Smooth muscle cell (in vitro differentiated cells): ENCODE results near the gene LHX5. TPM values are rescaled to one million over a fixed set of nuclear protein-coding genes. Genes with fewer than 3 reads are reported as not detected.

Experiments used
- DNase-seq: peaks from one replicate; lab custom pipeline; 2025; ENCODE audit not compliant: unreplicated experiment; lab: John Stamatoyannopoulos, UW
- H2AFZ ChIP-seq: fragments of 200-600 bp; sonication (generic); 2 replicates; pipeline ENCODE4 v1.6.0; 2016; ENCODE audit warnings: antibody characterized with exemption, low read depth, mild to moderate bottlenecking
- H3F3A ChIP-seq: fragments of 200-600 bp; sonication (generic); 2 replicates; pipeline ENCODE4 v1.6.0; 2017; ENCODE audit warnings: antibody characterized with exemption, low read depth
- H3K27ac ChIP-seq: fragments of 200-600 bp; sonication (generic); 2 replicates; pipeline ENCODE4 v1.5.1; 2016; ENCODE audit warnings: low read depth, mild to moderate bottlenecking
- H3K27me3 ChIP-seq: fragments of 200-600 bp; sonication (generic); 2 replicates; pipeline ENCODE4 v1.6.1; 2016; ENCODE audit warnings: low read depth, mild to moderate bottlenecking
- H3K36me3 ChIP-seq: fragments of 200-600 bp; sonication (generic); 2 replicates; pipeline ENCODE4 v1.5.1; 2016; ENCODE audit warnings: low read depth
- H3K4me1 ChIP-seq: fragments of 200-600 bp; sonication (generic); 2 replicates; pipeline ENCODE4 v1.5.1; 2016; ENCODE audit warnings: low read depth
- H3K4me2 ChIP-seq: fragments of 200-600 bp; sonication (generic); 2 replicates; pipeline ENCODE4 v1.6.0; 2016; ENCODE audit warnings: mild to moderate bottlenecking
- H3K4me3 ChIP-seq: fragments of 200-600 bp; sonication (generic); 2 replicates; pipeline ENCODE4 v1.5.1; 2016; ENCODE audit warnings: mild to moderate bottlenecking
- H3K79me2 ChIP-seq: fragments of 200-600 bp; sonication (generic); 2 replicates; pipeline ENCODE4 v1.6.0; 2016; ENCODE audit warnings: low read depth, mild to moderate bottlenecking
- H3K9ac ChIP-seq: fragments of 200-600 bp; sonication (generic); 2 replicates; pipeline ENCODE4 v1.6.0; 2016; ENCODE audit warnings: low read depth
- H3K9me3 ChIP-seq: fragments of 200-600 bp; sonication (generic); replicated peaks from 2 replicates; pipeline ENCODE4 v1.5.1; 2016; ENCODE audit warnings: low read depth
- H4K20me1 ChIP-seq: fragments of 200-600 bp; sonication (generic); 2 replicates; pipeline ENCODE4 v1.6.0; 2016; ENCODE audit warnings: low read depth
- WGBS: methylation state at CpG from one replicate; pipeline ENCODE4 v1.1.7; 2016; ENCODE audit warnings: low lambda C conversion rate; 5-methylcytosine and 5-hydroxymethylcytosine counted together
- polyA plus RNA-seq: library from polyadenylated mRNA; unstranded; fragments of >200 nt; fragmentation: Nextera tagmentation; extraction: Ambion mirVana; gene quantifications from 2 replicates; pipeline ENCODE4 v1.2.1, GENCODE V29; 2016
- total RNA-seq: library from RNA; depleted of rRNA; stranded (reverse); fragments of >200 nt; gene quantifications from 2 replicates; pipeline ENCODE4 v1.2.3, GENCODE V29; 2014
- TF ChIP-seq, protein P1 (sequence below): fragments of 200-600 bp; sonication (generic); IDR thresholded peaks from 2 replicates; pipeline ENCODE4 v1.5.1; 2017; ENCODE audit warnings: borderline replicate concordance, mild to moderate bottlenecking, antibody characterized with exemption; ENCODE audit not compliant: insufficient read depth, poor library complexity, severe bottlenecking

The LHX5 gene
- not detected in 2 replicates for total RNA-seq
- polyA plus RNA-seq, result not detected in 2 replicates

DNA sequence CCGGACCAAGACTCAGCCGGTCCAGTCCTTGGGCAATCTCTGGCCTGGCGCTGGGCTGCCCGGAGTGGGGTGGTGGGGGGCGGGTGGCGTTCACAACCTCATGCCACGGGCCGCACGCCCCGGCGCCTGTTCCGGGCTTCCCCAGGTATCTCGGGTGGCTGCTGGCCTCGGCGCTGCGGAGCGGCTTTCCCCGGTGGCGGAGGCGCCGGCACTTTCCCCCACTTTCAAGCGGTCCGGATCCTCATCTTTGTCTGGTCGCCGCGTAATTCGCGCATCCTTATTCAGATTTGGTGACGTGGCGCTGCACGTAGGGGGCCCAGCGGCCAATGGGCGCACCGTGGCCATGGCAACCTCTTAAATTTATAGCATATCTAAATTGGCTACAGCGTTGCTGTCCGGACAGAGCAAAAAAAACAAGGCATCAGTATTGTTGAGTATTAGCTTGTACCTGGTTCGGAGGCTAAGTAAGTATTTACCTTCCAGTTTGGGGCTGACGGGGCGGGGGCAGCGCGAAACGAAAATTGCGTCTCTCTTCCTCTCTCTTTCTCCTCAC lies at the start of gene LHX5:
TSS of gene LHX5 (minus strand) at position 253 of the 553 bp plus-strand sequence. CDS start 373 bp downstream, outside the sequence.
- no peak within 1 kb of the TSS for H3K27ac ChIP-seq
- H3K9ac ChIP-seq, result no peak within 1 kb of the TSS
- TF ChIP-seq, protein P1, sequence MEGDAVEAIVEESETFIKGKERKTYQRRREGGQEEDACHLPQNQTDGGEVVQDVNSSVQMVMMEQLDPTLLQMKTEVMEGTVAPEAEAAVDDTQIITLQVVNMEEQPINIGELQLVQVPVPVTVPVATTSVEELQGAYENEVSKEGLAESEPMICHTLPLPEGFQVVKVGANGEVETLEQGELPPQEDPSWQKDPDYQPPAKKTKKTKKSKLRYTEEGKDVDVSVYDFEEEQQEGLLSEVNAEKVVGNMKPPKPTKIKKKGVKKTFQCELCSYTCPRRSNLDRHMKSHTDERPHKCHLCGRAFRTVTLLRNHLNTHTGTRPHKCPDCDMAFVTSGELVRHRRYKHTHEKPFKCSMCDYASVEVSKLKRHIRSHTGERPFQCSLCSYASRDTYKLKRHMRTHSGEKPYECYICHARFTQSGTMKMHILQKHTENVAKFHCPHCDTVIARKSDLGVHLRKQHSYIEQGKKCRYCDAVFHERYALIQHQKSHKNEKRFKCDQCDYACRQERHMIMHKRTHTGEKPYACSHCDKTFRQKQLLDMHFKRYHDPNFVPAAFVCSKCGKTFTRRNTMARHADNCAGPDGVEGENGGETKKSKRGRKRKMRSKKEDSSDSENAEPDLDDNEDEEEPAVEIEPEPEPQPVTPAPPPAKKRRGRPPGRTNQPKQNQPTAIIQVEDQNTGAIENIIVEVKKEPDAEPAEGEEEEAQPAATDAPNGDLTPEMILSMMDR, result no peak
- no peak within 1 kb of the TSS for H3K4me2 ChIP-seq
- H3K27me3 ChIP-seq, result peaks cover 100% of the 10 kb centered on the region
- no peaks in the 10 kb centered on the region for H3F3A ChIP-seq
- WGBS, result 5% methylated on average over 42 of the region's 43 CpGs
- H3K36me3 ChIP-seq, result no peaks in the 10 kb centered on the region
- no peaks in the 10 kb centered on the region for H3K9me3 ChIP-seq
- no peaks in the 10 kb centered on the region for H3K79me2 ChIP-seq
- H2AFZ ChIP-seq, result no peak within 1 kb of the TSS
- H4K20me1 ChIP-seq, result no peaks in the 10 kb centered on the region
- H3K4me3 ChIP-seq, result no peak within 1 kb of the TSS
- peaks cover 12% of the 10 kb centered on the region for H3K4me1 ChIP-seq
- no peak for DNase-seq

DNA sequence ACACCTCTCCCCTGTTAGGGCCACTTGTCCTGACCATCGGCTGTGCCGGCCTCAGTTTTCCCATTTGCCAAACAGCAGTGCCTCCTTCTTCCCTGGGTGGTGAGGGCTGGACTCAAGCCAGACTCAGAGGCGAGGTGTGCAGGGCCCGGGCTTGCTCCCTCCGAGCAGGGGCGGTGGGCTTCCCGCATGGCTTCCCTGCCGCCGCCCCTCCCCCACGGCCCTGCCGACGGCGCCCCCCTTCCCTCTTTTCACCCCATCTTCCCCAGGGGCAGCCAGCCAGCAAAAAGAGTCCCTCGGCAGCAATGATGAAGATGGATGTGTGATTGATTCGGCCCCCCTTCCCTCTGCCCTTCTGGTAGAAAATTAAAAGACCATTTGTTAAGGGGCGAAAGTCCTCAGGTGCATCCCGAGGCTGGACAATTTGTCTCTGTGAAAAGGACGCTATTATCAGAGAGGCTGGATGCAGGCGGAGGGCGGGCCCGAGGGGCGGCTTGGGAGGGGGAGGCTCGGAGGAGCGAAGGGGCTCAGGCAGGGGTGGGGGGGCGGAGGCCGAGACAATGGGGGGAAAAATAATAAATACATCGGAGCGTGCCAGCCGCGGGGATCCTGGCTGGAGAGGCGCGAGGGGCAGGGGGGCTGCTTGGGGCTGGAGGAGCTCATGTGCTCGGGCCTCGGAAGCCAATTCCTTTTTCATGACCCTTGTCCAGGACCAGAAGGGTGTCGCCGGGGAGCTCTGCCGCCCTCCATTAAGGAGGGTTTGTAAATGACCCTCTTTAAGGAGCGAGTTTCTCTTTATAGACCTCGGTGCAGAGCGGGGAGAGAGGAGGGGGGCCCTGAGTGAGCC lies 48.0 kb upstream of the LHX5 start:
- DNase-seq, result no peak
- H3K27me3 ChIP-seq, result peaks cover 79% of the 10 kb centered on the region
- no peak overlapping the region for H3K4me3 ChIP-seq
- H3F3A ChIP-seq, result no peaks in the 10 kb centered on the region
- H3K79me2 ChIP-seq, result no peaks in the 10 kb centered on the region
- no peak overlapping the region for H3K27ac ChIP-seq
- H3K4me2 ChIP-seq, result no peak overlapping the region
- no peaks in the 10 kb centered on the region for H3K4me1 ChIP-seq
- 68% methylated on average over 38 of the region's 40 CpGs for WGBS
- H2AFZ ChIP-seq, result no peak overlapping the region
- no peaks in the 10 kb centered on the region for H3K9me3 ChIP-seq
- H3K9ac ChIP-seq, result no peak overlapping the region
- TF ChIP-seq, protein P1, result no peak
- no peaks in the 10 kb centered on the region for H3K36me3 ChIP-seq
- H4K20me1 ChIP-seq, result no peaks in the 10 kb centered on the region

DNA sequence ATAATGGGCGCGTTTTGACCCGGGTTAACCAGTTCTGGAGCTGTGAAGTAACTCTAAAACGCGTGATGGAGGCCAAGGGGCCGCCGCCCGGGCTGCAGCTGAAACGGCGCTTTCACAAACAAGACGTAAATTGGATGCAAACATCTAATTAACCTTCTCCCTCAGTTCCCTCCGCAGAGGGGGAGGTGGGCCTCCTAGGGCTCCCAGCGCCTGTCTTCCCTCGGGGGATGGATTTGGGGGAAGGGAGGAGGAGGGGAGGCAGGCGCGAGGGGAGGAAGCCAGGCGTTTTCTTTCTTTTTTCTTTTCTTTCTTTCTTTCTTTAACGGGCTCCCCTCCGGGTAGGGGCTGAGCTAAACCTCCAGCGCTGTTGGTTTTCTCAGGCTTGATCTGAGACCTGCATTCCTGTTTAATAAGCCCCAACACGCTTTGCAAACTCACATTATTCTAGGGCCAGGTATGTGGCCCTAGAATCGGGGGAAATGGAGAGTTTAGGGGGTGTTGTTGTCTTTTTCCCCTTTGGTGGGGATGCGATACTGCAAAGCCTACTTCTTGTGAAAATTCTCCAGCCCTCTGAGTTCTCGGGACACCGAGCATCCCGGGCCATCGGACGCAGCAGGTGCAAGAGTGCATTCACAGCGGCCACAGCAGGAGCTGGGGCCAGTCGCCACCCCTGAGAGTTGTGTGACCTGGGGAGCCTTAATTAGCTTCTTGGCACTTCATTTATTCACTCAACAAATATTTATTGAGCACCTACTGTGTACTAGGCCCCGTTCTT lies 43.6 kb upstream of the LHX5 start:
- Histone ChIP-seq H3K4me2 (no peak overlapping the region), H3K27ac (no peak overlapping the region), H4K20me1 (no peaks in the 10 kb centered on the region), H3K4me1 (no peaks in the 10 kb centered on the region), H3K4me3 (no peak overlapping the region), H3K27me3 (peaks cover 93% of the 10 kb centered on the region), H3K9ac (no peak overlapping the region), H3K9me3 (no peaks in the 10 kb centered on the region), H3K79me2 (no peaks in the 10 kb centered on the region), H3K36me3 (no peaks in the 10 kb centered on the region), H2AFZ (no peak overlapping the region), H3F3A (no peaks in the 10 kb centered on the region)
- 6% methylated on average over 27 of the region's 31 CpGs for WGBS
- DNase-seq, result no peak
- TF ChIP-seq, protein P1, result no peak
